KMS-11 (cell line): ENCODE results near the gene CHRNA3.

Experiments used
- H2AFZ ChIP-seq: fragments of 200-600 bp; sonication (generic); 2 replicates; pipeline ENCODE4 v1.6.1; 2016; ENCODE audit warnings: antibody characterized with exemption, mixed run types, low read depth
- H3K27ac ChIP-seq: fragments of 200-600 bp; sonication (generic); 2 replicates; pipeline ENCODE4 v1.6.1; 2016; ENCODE audit warnings: mild to moderate bottlenecking, mixed run types
- H3K27me3 ChIP-seq: fragments of 200-600 bp; sonication (generic); 2 replicates; pipeline ENCODE4 v1.6.1; 2017; ENCODE audit warnings: mild to moderate bottlenecking, low read depth, mixed run types, moderate library complexity; ENCODE audit not compliant: insufficient read depth
- H3K36me3 ChIP-seq: fragments of 200-600 bp; sonication (generic); 2 replicates; pipeline ENCODE4 v1.6.1; 2017; ENCODE audit warnings: mild to moderate bottlenecking, mixed run types; ENCODE audit not compliant: insufficient read depth
- H3K4me1 ChIP-seq: fragments of 200-600 bp; sonication (generic); 2 replicates; pipeline ENCODE4 v1.6.1; 2016; ENCODE audit warnings: mild to moderate bottlenecking, low read depth, mixed run types; ENCODE audit not compliant: poor library complexity, severe bottlenecking
- H3K4me2 ChIP-seq: fragments of 200-600 bp; sonication (generic); 2 replicates; pipeline ENCODE4 v1.7.0; 2016; ENCODE audit warnings: mild to moderate bottlenecking, mixed run types
- H3K4me3 ChIP-seq: fragments of 200-600 bp; sonication (generic); IDR thresholded peaks from 2 replicates; pipeline ENCODE4 v1.6.1; 2017; ENCODE audit warnings: low read depth, low read length, mixed read lengths; ENCODE audit not compliant: insufficient read depth
- H3K79me2 ChIP-seq: fragments of 200-600 bp; sonication (generic); 2 replicates; pipeline ENCODE4 v1.6.1; 2016; ENCODE audit warnings: low read depth, mixed run types; ENCODE audit not compliant: insufficient read depth
- H3K9ac ChIP-seq: fragments of 200-600 bp; sonication (generic); 2 replicates; pipeline ENCODE4 v1.6.1; 2016; ENCODE audit warnings: mild to moderate bottlenecking, mixed run types
- H4K20me1 ChIP-seq: fragments of 200-600 bp; sonication (generic); 2 replicates; pipeline ENCODE4 v1.6.1; 2016; ENCODE audit warnings: mild to moderate bottlenecking, mixed run types; ENCODE audit not compliant: insufficient read depth
- CTCF ChIP-seq: fragments of 200-600 bp; sonication (generic); conservative IDR thresholded peaks from 2 replicates; pipeline ENCODE4 v1.6.1; 2017; ENCODE audit warnings: low read depth, mild to moderate bottlenecking, antibody characterized with exemption, low read length, moderate library complexity, mixed read lengths

The CHRNA3 gene

GRCh38 chr15:78627348-78627747 lies 6.6 kb upstream of the CHRNA3 start:
- Histone ChIP-seq H3K79me2 (no peaks in the 10 kb centered on the region), H3K36me3 (no peaks in the 10 kb centered on the region), H3K4me1 (no peaks in the 10 kb centered on the region), H3K4me3 (no peak overlapping the region), H3K4me2 (no peak overlapping the region), H4K20me1 (no peaks in the 10 kb centered on the region), H3K27me3 (no peaks in the 10 kb centered on the region), H2AFZ (no peak overlapping the region), H3K9ac (no peak overlapping the region), H3K27ac (no peak overlapping the region)
- TF ChIP-seq CTCF: no peak

DNA sequence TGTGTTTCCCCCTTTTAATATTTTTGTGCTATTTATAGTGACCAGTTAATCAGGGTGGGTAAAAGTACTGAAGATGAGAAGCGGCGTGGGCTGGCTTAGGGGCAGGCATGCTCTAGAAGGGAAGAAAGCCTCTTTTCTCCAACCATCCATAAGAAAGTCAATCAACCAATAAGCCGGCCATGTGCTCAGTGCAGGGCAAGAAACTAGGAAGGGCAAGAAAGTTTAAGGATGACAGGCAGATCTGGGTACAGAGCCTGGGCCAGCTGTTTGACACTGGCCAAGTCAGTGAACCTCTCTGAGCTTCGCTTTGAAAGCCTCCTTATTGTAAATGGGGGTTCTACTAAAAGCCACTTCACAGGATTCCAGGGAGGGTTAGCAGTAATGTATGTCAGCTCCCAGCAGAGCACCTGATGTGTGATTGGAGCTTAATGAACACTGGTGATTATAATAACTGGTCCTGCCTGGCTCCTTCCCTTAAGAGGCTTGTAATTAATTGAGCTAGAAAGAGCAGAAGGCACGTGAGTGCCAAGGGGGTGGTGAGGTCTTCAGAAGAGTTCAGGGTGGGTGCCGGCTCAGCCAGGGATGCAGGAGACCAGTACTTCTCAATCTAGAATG lies 5.7 kb upstream of the CHRNA3 start:
- H3K27me3 ChIP-seq: no peaks in the 10 kb centered on the region
- no peaks in the 10 kb centered on the region for H3K4me1 ChIP-seq
- no peak overlapping the region for H3K27ac ChIP-seq
- no peak overlapping the region for H3K4me3 ChIP-seq
- no peaks in the 10 kb centered on the region for H3K36me3 ChIP-seq
- H3K9ac ChIP-seq: no peak overlapping the region
- no peak for TF ChIP-seq CTCF
- H3K79me2 ChIP-seq: no peaks in the 10 kb centered on the region
- no peak overlapping the region for H3K4me2 ChIP-seq
- no peak overlapping the region for H2AFZ ChIP-seq
- no peaks in the 10 kb centered on the region for H4K20me1 ChIP-seq

GRCh38 chr15:78625606-78626280 lies 4.9 kb upstream of the CHRNA3 start:
- Histone ChIP-seq H3K4me1 (no peaks in the 10 kb centered on the region), H3K9ac (no peak overlapping the region), H2AFZ (no peak overlapping the region; the same call in 1 of the 2 replicates), H4K20me1 (no peaks in the 10 kb centered on the region), H3K27ac (no peak overlapping the region), H3K4me2 (no peak overlapping the region), H3K36me3 (no peaks in the 10 kb centered on the region), H3K27me3 (no peaks in the 10 kb centered on the region), H3K79me2 (no peaks in the 10 kb centered on the region), H3K4me3 (no peak overlapping the region)
- no peak for TF ChIP-seq CTCF

- no peak overlapping the region for H3K4me2 ChIP-seq
- H3K4me3 ChIP-seq: no peak overlapping the region
- H3K4me1 ChIP-seq: no peaks in the 10 kb centered on the region
- H3K79me2 ChIP-seq: no peaks in the 10 kb centered on the region
- TF ChIP-seq CTCF: no peak
- H3K9ac ChIP-seq: no peak overlapping the region
- no peaks in the 10 kb centered on the region for H3K27me3 ChIP-seq
- no peaks in the 10 kb centered on the region for H3K36me3 ChIP-seq
- no peak overlapping the region for H3K27ac ChIP-seq
- H4K20me1 ChIP-seq: no peaks in the 10 kb centered on the region
- H2AFZ ChIP-seq: no peak overlapping the region
Observed at GRCh38 chr15:78624651-78625590, 4.1 kb upstream of the CHRNA3 start.
